HG03103 (cell line): ENCODE measurements around the gene GRXCR2.
"Not testable (repeated sequence)": the region's sequence is repeated elsewhere in the genome, so short reads cannot be mapped to it uniquely, and the experiment has no call there.

Experiments
- ATAC-seq: cut with Tn5 transposase; IDR thresholded peaks from one replicate; pipeline ENCODE4 v1.9.1; 2021; ENCODE audit warnings: low read depth; ENCODE audit not compliant: unreplicated experiment

GRXCR2 gene

GRCh38 chr5:145887976-145888574, 15.3 kb upstream of the GRXCR2 start:
- no peak for ATAC-seq

- ATAC-seq = no peak
Measured at GRCh38 chr5:145887217-145887616, 14.4 kb upstream of the GRXCR2 start.

GRCh38 chr5:145874765-145875164, 2.0 kb upstream of the GRXCR2 start:
- no peak for ATAC-seq

- no peak for ATAC-seq
Measured at GRCh38 chr5:145872486-145872885, 328 bp downstream of the GRXCR2 start.

- no peak for ATAC-seq
Measured at GRCh38 chr5:145869753-145870152, 3.1 kb downstream of the GRXCR2 start.

GRCh38 chr5:145867806-145868205, 5.0 kb downstream of the GRXCR2 start:
- ATAC-seq = no peak

GRCh38 chr5:145864432-145864831, 8.4 kb downstream of the GRXCR2 start:
- not testable (repeated sequence) for ATAC-seq

GRCh38 chr5:145863003-145863402, 9.8 kb downstream of the GRXCR2 start:
- ATAC-seq = no peak

GRCh38 chr5:145859897-145860296, 12.9 kb downstream of the GRXCR2 start:
- no peak for ATAC-seq

GRCh38 chr5:145859453-145859852, 13.4 kb downstream of the GRXCR2 start:
- ATAC-seq = no peak

- ATAC-seq = no peak
Measured at GRCh38 chr5:145858959-145859358, 13.9 kb downstream of the GRXCR2 start.

- ATAC-seq = no peak
Measured at GRCh38 chr5:145856285-145856818, 16.5 kb downstream of the GRXCR2 start.

GRCh38 chr5:145855763-145856267, 17.0 kb downstream of the GRXCR2 start:
- no peak for ATAC-seq

GRCh38 chr5:145854651-145855258, 18.1 kb downstream of the GRXCR2 start:
- ATAC-seq = no peak

- no peak for ATAC-seq
Measured at GRCh38 chr5:145853781-145854376, 18.9 kb downstream of the GRXCR2 start.

GRCh38 chr5:145852990-145853389, 19.8 kb downstream of the GRXCR2 start:
- ATAC-seq = no peak

- ATAC-seq = no peak
Measured at GRCh38 chr5:145848854-145849253, 24.0 kb downstream of the GRXCR2 start.

- no peak for ATAC-seq
Measured at GRCh38 chr5:145847499-145848497, 25.0 kb downstream of the GRXCR2 start.

GRCh38 chr5:145846081-145846480, 26.7 kb downstream of the GRXCR2 start:
- no peak for ATAC-seq

- no peak for ATAC-seq
Measured at GRCh38 chr5:145841299-145841698, 31.5 kb downstream of the GRXCR2 start.
